Measurements from ENCODE around the gene CNNM4. TPM values are rescaled to one million over a fixed set of nuclear protein-coding genes. Genes with fewer than 3 reads are reported as not detected.
A peak's percentile ranks its signal among the peaks of the same experiment; 100 is the strongest.

The CNNM4 gene
- polyA plus RNA-seq, 10 donors: 16.4 to 39.2 (median 29.7) TPM

- DNase-seq: no peak
These were observed 3.8 kb upstream of the CNNM4 start for GRCh38 chr2:96756788-96757476.

- DNase-seq: no peak
These were observed 3.2 kb upstream of the CNNM4 start for GRCh38 chr2:96757477-96757860.

GRCh38 chr2:96758987-96759386 is 1.7 kb upstream of the CNNM4 start:
- DNase-seq: no peak

- DNase-seq: no peak
These were observed 1.2 kb upstream of the CNNM4 start for GRCh38 chr2:96759548-96759947.

- DNase-seq: peak in 1 of 3 donors; percentile 86
These were observed 507 bp downstream of the CNNM4 start for GRCh38 chr2:96760986-96761832.

- peak in 1 of 3 donors; percentile 51 for DNase-seq
These were observed 2.0 kb downstream of the CNNM4 start for GRCh38 chr2:96762529-96763311.

- peak in 1 of 3 donors; percentile 32 for DNase-seq
These were observed 3.0 kb downstream of the CNNM4 start for GRCh38 chr2:96763511-96764252.

- DNase-seq: peak in 2 of 3 donors; percentile 15 to 49
These were observed 3.5 kb downstream of the CNNM4 start for GRCh38 chr2:96764253-96764637.

GRCh38 chr2:96767135-96767871 is 6.6 kb downstream of the CNNM4 start:
- DNase-seq: no peak

GRCh38 chr2:96768083-96768561 is 7.4 kb downstream of the CNNM4 start:
- DNase-seq: no peak

- peak; percentile 62 to 70 (median 67) for DNase-seq
These were observed 9.1 kb downstream of the CNNM4 start for GRCh38 chr2:96769814-96770213.

- DNase-seq: no peak
These were observed 9.9 kb downstream of the CNNM4 start for GRCh38 chr2:96770442-96771202.

GRCh38 chr2:96771796-96772618 is 11.3 kb downstream of the CNNM4 start:
- DNase-seq: no peak

GRCh38 chr2:96772903-96773671 is 12.4 kb downstream of the CNNM4 start:
- no peak for DNase-seq

- DNase-seq: no peak
These were observed 13.2 kb downstream of the CNNM4 start for GRCh38 chr2:96773922-96774321.

- DNase-seq: no peak
These were observed 14.5 kb downstream of the CNNM4 start for GRCh38 chr2:96775160-96775559.

GRCh38 chr2:96783388-96783787 is 22.7 kb downstream of the CNNM4 start:
- no peak for DNase-seq

- DNase-seq: no peak
These were observed 26.7 kb downstream of the CNNM4 start for GRCh38 chr2:96787411-96787810.
